ENCODE measurements around the gene ELL2. TPM values are rescaled to one million over a fixed set of nuclear protein-coding genes. Genes with fewer than 3 reads are reported as not detected.

Gene ELL2
- total and polyA plus RNA-seq, 2 of the 13 experiments (the other 11 are each of a cell fraction or from before 2014, with no cell fraction given) = 78.9 to 97.1 TPM

DNA sequence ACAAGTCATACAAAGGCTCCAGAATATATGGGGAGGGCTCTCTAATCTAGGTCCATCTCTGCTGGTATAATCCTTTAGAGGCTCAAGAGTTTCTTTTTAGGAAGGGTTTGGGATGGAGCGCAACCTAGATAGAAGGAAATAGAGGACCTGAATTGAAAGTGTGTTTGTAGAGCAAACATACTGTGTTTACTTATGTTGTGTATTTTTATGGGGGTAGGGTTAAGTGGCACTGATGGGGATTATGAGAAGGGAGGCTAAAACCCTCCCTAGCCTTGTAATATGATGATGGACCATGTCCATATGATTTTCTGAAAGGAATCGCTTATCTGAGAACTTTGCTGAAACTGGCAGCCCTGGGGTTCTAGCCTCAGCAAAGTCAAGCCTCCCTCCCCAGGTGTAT is 4.4 kb upstream of the ELL2 start (continued):
- TF ChIP-seq, protein P1, sequence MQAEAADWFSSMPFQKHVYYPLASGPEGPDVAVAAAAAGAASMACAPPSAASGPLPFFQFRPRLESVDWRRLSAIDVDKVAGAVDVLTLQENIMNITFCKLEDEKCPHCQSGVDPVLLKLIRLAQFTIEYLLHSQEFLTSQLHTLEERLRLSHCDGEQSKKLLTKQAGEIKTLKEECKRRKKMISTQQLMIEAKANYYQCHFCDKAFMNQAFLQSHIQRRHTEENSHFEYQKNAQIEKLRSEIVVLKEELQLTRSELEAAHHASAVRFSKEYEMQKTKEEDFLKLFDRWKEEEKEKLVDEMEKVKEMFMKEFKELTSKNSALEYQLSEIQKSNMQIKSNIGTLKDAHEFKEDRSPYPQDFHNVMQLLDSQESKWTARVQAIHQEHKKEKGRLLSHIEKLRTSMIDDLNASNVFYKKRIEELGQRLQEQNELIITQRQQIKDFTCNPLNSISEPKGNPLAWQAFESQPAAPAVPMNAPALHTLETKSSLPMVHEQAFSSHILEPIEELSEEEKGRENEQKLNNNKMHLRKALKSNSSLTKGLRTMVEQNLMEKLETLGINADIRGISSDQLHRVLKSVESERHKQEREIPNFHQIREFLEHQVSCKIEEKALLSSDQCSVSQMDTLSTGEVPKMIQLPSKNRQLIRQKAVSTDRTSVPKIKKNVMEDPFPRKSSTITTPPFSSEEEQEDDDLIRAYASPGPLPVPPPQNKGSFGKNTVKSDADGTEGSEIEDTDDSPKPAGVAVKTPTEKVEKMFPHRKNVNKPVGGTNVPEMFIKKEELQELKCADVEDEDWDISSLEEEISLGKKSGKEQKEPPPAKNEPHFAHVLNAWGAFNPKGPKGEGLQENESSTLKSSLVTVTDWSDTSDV (CRISPR knock-in tag; IDR thresholded peaks at IDR 0.05) = no peak
- TF ChIP-seq ARID2 (CRISPR knock-in tag; IDR thresholded peaks at IDR 0.05; ENCODE audit: borderline replicate concordance) (no peak), ZNF205 (CRISPR knock-in tag; IDR thresholded peaks at IDR 0.05) (peak; percentile 76; the same call in 1 of the 2 replicates), HDAC6 (IDR thresholded peaks at IDR 0.05; ENCODE audit: low read depth, low read length) (no peak), ELF1 (CRISPR knock-in tag; IDR thresholded peaks at IDR 0.05) (no peak), KLF11 (CRISPR knock-in tag; IDR thresholded peaks at IDR 0.05) (0 out of 2 replicates have a peak, but pooled peaks have one; percentile 34), ZNF30 (CRISPR knock-in tag; IDR thresholded peaks at IDR 0.05) (no peak), HNF4G (IDR thresholded peaks at IDR 0.05; ENCODE audit: borderline replicate concordance, low read depth, low read length) (0 out of 2 replicates have a peak, but pooled peaks have one; percentile 13), HNF4G (CRISPR knock-in tag; IDR thresholded peaks at IDR 0.05; ENCODE audit: borderline replicate concordance, low read depth) (no peak), MAF1 (CRISPR knock-in tag; IDR thresholded peaks at IDR 0.05; ENCODE audit: borderline replicate concordance) (no peak), FOXP1 (IDR thresholded peaks at IDR 0.05) (0 out of 2 replicates have a peak, but pooled peaks have one; percentile 41), FOXP1 (CRISPR knock-in tag; IDR thresholded peaks at IDR 0.05) (peak; percentile 92), NR1H2 (CRISPR knock-in tag; IDR thresholded peaks at IDR 0.05; ENCODE audit: borderline replicate concordance, low read depth) (no peak), ZMAT3 (CRISPR knock-in tag; conservative IDR thresholded peaks at IDR 0.05) (no peak), SIX4 (CRISPR knock-in tag; IDR thresholded peaks at IDR 0.05) (peak; percentile 89), KDM4B (CRISPR knock-in tag; IDR thresholded peaks at IDR 0.05) (0 out of 2 replicates have a peak, but pooled peaks have one; percentile 28), ZNF773 (CRISPR knock-in tag; IDR thresholded peaks at IDR 0.05; ENCODE audit: borderline replicate concordance) (no peak), ZNF33A (CRISPR knock-in tag; IDR thresholded peaks at IDR 0.05; ENCODE audit: borderline replicate concordance) (no peak), BCL6 (CRISPR knock-in tag; IDR thresholded peaks at IDR 0.05) (peak; percentile 98), ZNF724P (CRISPR knock-in tag; IDR thresholded peaks at IDR 0.05; ENCODE audit: borderline replicate concordance) (no peak), GATAD2A (CRISPR knock-in tag; IDR thresholded peaks at IDR 0.05) (peak; percentile 96)
- TF ChIP-seq, protein P2, sequence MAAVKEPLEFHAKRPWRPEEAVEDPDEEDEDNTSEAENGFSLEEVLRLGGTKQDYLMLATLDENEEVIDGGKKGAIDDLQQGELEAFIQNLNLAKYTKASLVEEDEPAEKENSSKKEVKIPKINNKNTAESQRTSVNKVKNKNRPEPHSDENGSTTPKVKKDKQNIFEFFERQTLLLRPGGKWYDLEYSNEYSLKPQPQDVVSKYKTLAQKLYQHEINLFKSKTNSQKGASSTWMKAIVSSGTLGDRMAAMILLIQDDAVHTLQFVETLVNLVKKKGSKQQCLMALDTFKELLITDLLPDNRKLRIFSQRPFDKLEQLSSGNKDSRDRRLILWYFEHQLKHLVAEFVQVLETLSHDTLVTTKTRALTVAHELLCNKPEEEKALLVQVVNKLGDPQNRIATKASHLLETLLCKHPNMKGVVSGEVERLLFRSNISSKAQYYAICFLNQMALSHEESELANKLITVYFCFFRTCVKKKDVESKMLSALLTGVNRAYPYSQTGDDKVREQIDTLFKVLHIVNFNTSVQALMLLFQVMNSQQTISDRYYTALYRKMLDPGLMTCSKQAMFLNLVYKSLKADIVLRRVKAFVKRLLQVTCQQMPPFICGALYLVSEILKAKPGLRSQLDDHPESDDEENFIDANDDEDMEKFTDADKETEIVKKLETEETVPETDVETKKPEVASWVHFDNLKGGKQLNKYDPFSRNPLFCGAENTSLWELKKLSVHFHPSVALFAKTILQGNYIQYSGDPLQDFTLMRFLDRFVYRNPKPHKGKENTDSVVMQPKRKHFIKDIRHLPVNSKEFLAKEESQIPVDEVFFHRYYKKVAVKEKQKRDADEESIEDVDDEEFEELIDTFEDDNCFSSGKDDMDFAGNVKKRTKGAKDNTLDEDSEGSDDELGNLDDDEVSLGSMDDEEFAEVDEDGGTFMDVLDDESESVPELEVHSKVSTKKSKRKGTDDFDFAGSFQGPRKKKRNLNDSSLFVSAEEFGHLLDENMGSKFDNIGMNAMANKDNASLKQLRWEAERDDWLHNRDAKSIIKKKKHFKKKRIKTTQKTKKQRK (IDR thresholded peaks at IDR 0.05; ENCODE audit: low read length) = no peak
- TF ChIP-seq, protein P3, sequence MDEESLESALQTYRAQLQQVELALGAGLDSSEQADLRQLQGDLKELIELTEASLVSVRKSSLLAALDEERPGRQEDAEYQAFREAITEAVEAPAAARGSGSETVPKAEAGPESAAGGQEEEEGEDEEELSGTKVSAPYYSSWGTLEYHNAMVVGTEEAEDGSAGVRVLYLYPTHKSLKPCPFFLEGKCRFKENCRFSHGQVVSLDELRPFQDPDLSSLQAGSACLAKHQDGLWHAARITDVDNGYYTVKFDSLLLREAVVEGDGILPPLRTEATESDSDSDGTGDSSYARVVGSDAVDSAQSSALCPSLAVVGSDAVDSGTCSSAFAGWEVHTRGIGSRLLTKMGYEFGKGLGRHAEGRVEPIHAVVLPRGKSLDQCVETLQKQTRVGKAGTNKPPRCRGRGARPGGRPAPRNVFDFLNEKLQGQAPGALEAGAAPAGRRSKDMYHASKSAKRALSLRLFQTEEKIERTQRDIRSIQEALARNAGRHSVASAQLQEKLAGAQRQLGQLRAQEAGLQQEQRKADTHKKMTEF (CRISPR knock-in tag; IDR thresholded peaks at IDR 0.05) = peak; percentile 49; the same call in 1 of the 2 replicates
- TF ChIP-seq, protein P4, sequence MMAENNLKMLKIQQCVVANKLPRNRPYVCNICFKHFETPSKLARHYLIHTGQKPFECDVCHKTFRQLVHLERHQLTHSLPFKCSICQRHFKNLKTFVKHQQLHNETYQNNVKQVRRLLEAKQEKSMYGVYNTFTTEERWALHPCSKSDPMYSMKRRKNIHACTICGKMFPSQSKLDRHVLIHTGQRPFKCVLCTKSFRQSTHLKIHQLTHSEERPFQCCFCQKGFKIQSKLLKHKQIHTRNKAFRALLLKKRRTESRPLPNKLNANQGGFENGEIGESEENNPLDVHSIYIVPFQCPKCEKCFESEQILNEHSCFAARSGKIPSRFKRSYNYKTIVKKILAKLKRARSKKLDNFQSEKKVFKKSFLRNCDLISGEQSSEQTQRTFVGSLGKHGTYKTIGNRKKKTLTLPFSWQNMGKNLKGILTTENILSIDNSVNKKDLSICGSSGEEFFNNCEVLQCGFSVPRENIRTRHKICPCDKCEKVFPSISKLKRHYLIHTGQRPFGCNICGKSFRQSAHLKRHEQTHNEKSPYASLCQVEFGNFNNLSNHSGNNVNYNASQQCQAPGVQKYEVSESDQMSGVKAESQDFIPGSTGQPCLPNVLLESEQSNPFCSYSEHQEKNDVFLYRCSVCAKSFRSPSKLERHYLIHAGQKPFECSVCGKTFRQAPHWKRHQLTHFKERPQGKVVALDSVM (CRISPR knock-in tag; IDR thresholded peaks at IDR 0.05) = peak; percentile 57; the same call in 1 of the 2 replicates

All from HepG2 (cell line).